Natural killer cell (primary cell): ENCODE results near the gene STARD6. TPM values are rescaled to one million over a fixed set of nuclear protein-coding genes. Genes with fewer than 3 reads are reported as not detected.

Experiments used
- ATAC-seq, 3 donors: fragments of 150-1000 bp in 2 of 3; fragments of 200-7000 bp in 1 of 3; cut with Tn5 transposase; 1 replicate in 1 of 3; 2 replicates in 2 of 3; pipeline ENCODE4 v1.10.0; 2021; ENCODE audit warnings: mild to moderate bottlenecking in 2 of 3, moderate library complexity in 2 of 3
- DNase-seq, 2 donors: peaks; one replicate each; pipeline versions ENCODE4 v3.0.0 to v3.0.0-alpha.2; 2013 to 2021; ENCODE audit warnings: mixed read lengths in 1 of 2
- H3K27ac ChIP-seq: one replicate; pipeline ENCODE4 v1.5.1; 2013; ENCODE audit warnings: mild to moderate bottlenecking, low read length
- H3K27me3 ChIP-seq: one replicate; pipeline ENCODE4 v1.6.1; 2013; ENCODE audit warnings: low read length; ENCODE audit not compliant: control insufficient read depth, insufficient read depth
- H3K36me3 ChIP-seq: one replicate; pipeline ENCODE4 v1.6.1; 2013; ENCODE audit warnings: low read length; ENCODE audit not compliant: control insufficient read depth, insufficient read depth
- H3K4me1 ChIP-seq: one replicate; pipeline ENCODE4 v1.6.1; 2013; ENCODE audit warnings: low read length; ENCODE audit not compliant: control insufficient read depth, insufficient read depth
- H3K4me3 ChIP-seq: one replicate; pipeline ENCODE4 v1.5.1; 2013; ENCODE audit warnings: low read length
- H3K9me3 ChIP-seq: one replicate; pipeline ENCODE4 v1.6.1; 2013; ENCODE audit warnings: low read length; ENCODE audit not compliant: control insufficient read depth, insufficient read depth
- H3K27ac Mint-ChIP-seq, 2 donors: one replicate each; pipeline ENCODE4 v1.8.0; 2022; ENCODE audit warnings: mild to moderate bottlenecking in 2 of 2, mixed read lengths in 2 of 2, moderate library complexity in 1 of 2
- H3K27me3 Mint-ChIP-seq, 2 donors: one replicate each; pipeline ENCODE4 v1.8.0; 2022; ENCODE audit warnings: low read depth in 2 of 2, mixed read lengths in 2 of 2
- H3K36me3 Mint-ChIP-seq: one replicate; pipeline ENCODE4 v1.8.0; 2022; ENCODE audit warnings: mixed read lengths
- H3K4me1 Mint-ChIP-seq, 2 donors: one replicate each; pipeline ENCODE4 v1.8.0; 2022; ENCODE audit warnings: mixed read lengths in 2 of 2
- H3K4me3 Mint-ChIP-seq: one replicate; pipeline ENCODE4 v1.8.0; 2022; ENCODE audit warnings: mild to moderate bottlenecking, moderate library complexity, mixed read lengths
- H3K9me3 Mint-ChIP-seq, 2 donors: one replicate each; pipeline ENCODE4 v1.8.0; 2022; ENCODE audit warnings: mixed read lengths in 2 of 2
- CTCF ChIP-seq: fragments of 200-600 bp; IDR thresholded peaks from one replicate; pipeline ENCODE4 v1.8.0; 2022; ENCODE audit warnings: antibody characterized with exemption
- WGBS: methylation state at CpG from one replicate; pipeline ENCODE4 v1.1.7; 2013; ENCODE audit warnings: missing lambda C conversion rate; ENCODE audit not compliant: insufficient coverage; 5-methylcytosine and 5-hydroxymethylcytosine counted together
- intact Hi-C: fragments of 100-400 bp; cut with micrococcal nuclease; formaldehyde crosslinking; loops from one replicate; pipeline ENCODE4 v1.14.2; 2022
- total RNA-seq, 4 donors: library from RNA; stranded (reverse); fragments of 120-200 nt in 1 of 4; gene quantifications; one replicate each; pipeline versions ENCODE4 v1.2.3 to v1.2.4, GENCODE V29; 2013 to 2022

Gene STARD6, protein sequence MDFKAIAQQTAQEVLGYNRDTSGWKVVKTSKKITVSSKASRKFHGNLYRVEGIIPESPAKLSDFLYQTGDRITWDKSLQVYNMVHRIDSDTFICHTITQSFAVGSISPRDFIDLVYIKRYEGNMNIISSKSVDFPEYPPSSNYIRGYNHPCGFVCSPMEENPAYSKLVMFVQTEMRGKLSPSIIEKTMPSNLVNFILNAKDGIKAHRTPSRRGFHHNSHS
- total RNA-seq = not detected
- not detected for total RNA-seq (2013)

DNA sequence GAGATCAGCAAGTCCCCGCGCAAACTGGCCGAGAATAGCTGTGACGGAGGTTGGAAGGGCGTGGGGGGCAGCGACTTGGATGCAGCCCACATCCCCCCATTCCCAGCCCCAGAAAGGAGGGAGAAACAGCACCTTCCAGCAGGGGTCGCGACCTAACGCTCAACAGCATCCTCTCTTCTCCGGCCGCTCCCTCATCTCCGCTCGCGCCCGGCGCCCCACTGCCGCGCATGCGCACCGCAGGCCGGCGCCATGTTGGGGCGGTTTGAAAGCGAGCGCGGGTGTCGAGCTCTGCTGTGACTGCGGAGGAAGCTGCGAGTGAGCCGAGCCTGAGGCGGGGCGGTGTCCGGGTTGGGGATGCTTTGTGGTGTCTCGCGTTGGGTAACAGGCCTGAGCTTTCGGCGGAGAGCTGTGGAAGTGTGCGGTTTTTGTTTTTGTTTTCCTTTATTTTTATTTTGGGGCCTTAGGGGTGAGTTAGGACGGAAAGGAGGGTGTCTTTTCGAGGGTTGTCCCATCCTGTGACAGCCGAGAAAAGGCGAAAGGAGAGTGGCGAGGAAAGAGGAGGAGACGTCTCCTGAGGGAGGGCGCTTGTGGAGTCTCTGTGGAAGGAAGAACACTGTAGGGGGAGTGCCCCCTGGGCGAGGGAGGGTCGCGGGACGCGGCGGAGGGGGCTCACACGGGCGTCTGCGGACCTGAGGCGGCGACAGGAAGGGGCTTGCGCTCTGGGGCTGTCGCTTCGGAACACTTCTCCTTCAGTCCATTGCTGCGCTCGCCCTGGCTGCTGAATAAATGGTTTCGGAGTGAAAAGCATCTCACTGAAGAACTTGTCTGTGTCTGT, at the start of gene STARD6, which contains the start of gene C18orf54:
STARD6 (minus strand) TSS at position 199 of the 835 bp plus-strand sequence. CDS start 3,285 bp downstream, outside the sequence.
C18orf54 (plus strand) TSS at position 247 of the 835 bp plus-strand sequence. CDS start 2,667 bp downstream, outside the sequence.
- peaks cover 22% of the 10 kb centered on the region in 2 donors for H3K4me1 Mint-ChIP-seq
- H3K4me1 ChIP-seq = peaks cover 9% of the 10 kb centered on the region
- intact Hi-C loops = loop anchor here (1.0 to 10.0 kb wide), 4 partner anchors 32 to 134 kb away; partner anchors contain the start of genes MBD2 and POLI

GRCh38 chr18:54405290-54405689, 47.6 kb upstream of the STARD6 start:
- Mint-ChIP-seq H3K27ac (no peak overlapping the region), H3K4me1 (no peaks in the 10 kb centered on the region), H3K4me3 (no peak overlapping the region), H3K27me3 (peaks cover 7 to 11% of the 10 kb centered on the region in 2 donors), H3K36me3 (no peaks in the 10 kb centered on the region), H3K9me3 (no peaks in the 10 kb centered on the region)
- no peaks in the 10 kb centered on the region for H3K27me3 ChIP-seq
- no peaks in the 10 kb centered on the region for H3K4me1 ChIP-seq
- H3K9me3 ChIP-seq = no peaks in the 10 kb centered on the region
- ATAC-seq (no peak), DNase-seq (no peak)
- intact Hi-C loops = no loop called here
- H3K36me3 ChIP-seq = no peaks in the 10 kb centered on the region
- no peak for TF ChIP-seq CTCF
- no peak overlapping the region for H3K4me3 ChIP-seq
- H3K27ac ChIP-seq = no peak overlapping the region

More for the DNA sequence above, at the start of gene STARD6, which contains the start of gene C18orf54:
- peak within 1 kb of the TSS; percentile 92 for H3K27ac Mint-ChIP-seq
- H3K4me3 Mint-ChIP-seq = peak within 1 kb of the TSS; percentile 100
- under 1% methylated on average over 62 of the region's 62 CpGs for WGBS
- no peaks in the 10 kb centered on the region for H3K9me3 ChIP-seq
- no peaks in the 10 kb centered on the region for H3K36me3 Mint-ChIP-seq
- no peaks in the 10 kb centered on the region for H3K27me3 ChIP-seq
- peak; percentile 94 to 98 (median 96) for ATAC-seq
- H3K4me3 ChIP-seq = peak within 1 kb of the TSS; percentile 70
- no peaks in the 10 kb centered on the region for H3K27me3 Mint-ChIP-seq
- peak; percentile 54 for TF ChIP-seq CTCF
- H3K9me3 Mint-ChIP-seq = no peaks in the 10 kb centered on the region
- peak; percentile 89 to 98 for DNase-seq
- no peaks in the 10 kb centered on the region for H3K36me3 ChIP-seq
- peak within 1 kb of the TSS; percentile 52 for H3K27ac ChIP-seq

- H3K9me3 ChIP-seq = no peaks in the 10 kb centered on the region
- intact Hi-C loops = no loop called here
- ATAC-seq (no peak), DNase-seq (no peak)
- TF ChIP-seq CTCF = no peak
- H3K4me1 ChIP-seq = no peaks in the 10 kb centered on the region
- Mint-ChIP-seq H3K4me3 (no peak overlapping the region), H3K4me1 (no peaks in the 10 kb centered on the region), H3K36me3 (no peaks in the 10 kb centered on the region), H3K27me3 (no peaks in the 10 kb centered on the region), H3K27ac (no peak overlapping the region), H3K9me3 (no peaks in the 10 kb centered on the region)
- H3K27me3 ChIP-seq = no peaks in the 10 kb centered on the region
- H3K36me3 ChIP-seq = no peaks in the 10 kb centered on the region
- no CpG with 5 or more reads among the region's 1 CpG for WGBS
- H3K4me3 ChIP-seq = no peak overlapping the region
- H3K27ac ChIP-seq = no peak overlapping the region
Measured at GRCh38 chr18:54396760-54397159, 39.1 kb upstream of the STARD6 start.
